ENCODE data around the gene PDZD2. TPM values are rescaled to one million over a fixed set of nuclear protein-coding genes. Genes with fewer than 3 reads are reported as not detected.

Gene PDZD2
- total and polyA plus RNA-seq, 2 experiments from 2014 or later: 8.3 to 16.9 TPM

DNA sequence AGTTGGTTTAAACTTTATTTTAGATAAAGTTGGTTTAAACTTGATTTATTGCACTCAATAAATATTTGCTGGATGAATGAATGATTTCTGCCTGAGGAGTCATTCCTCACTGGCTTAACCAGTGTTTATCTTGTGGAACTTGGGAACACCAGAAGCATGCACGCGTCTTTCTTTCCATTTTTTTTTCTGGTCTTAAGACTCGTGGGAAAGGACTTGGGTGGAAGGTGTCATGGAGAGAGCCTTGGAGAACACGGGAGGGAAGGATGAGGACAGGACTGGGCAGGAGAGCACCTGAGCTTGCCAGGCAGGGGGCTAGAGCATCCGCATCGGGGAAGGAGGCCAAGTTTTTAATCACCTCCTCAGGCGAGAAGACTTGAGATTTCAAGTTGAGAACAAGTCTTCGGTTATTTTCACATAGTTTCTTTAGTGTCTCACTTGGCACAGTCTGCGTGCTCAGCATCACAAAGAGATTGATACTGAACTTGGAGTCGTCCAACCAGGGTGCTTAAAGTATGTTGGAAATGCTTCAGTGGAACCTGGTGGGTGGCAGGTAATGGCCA is 144.2 kb downstream of the PDZD2 start:
- no peak overlapping the region for H3K27ac ChIP-seq (ENCODE audit: low read depth)
- Mint-ChIP-seq H3K27ac (no peak overlapping the region), H3K27me3 (ENCODE audit: insufficient read depth, low read depth, poor library complexity) (peaks cover 4% of the 10 kb centered on the region), H3K4me3 (no peak overlapping the region), H3K4me1 (peaks cover 6% of the 10 kb centered on the region), H3K9me3 (peaks cover 12% of the 10 kb centered on the region), H3K36me3 (ENCODE audit: low read depth) (peaks cover 8% of the 10 kb centered on the region)
- no peaks in the 10 kb centered on the region for H3K9me2 ChIP-seq (ENCODE audit: insufficient read depth)
- no peaks in the 10 kb centered on the region for H3K4me1 ChIP-seq (ENCODE audit: insufficient read depth)
- no peaks in the 10 kb centered on the region for H3K79me2 ChIP-seq (replicated peaks; ENCODE audit: insufficient read depth)
- H4K20me1 ChIP-seq (replicated peaks; ENCODE audit: insufficient read depth): no peaks in the 10 kb centered on the region
- no peaks in the 10 kb centered on the region for H3K27me3 ChIP-seq (ENCODE audit: insufficient read depth)
- TF ChIP-seq EZH2phosphoT487 (IDR thresholded peaks at IDR 0.05; ENCODE audit: unreplicated experiment) (no peak), POLR2AphosphoS5 (IDR thresholded peaks at IDR 0.05; ENCODE audit: low read depth) (no peak), ZNF114 (CRISPR knock-in tag; IDR thresholded peaks at IDR 0.05) (no peak), ZNF331 (CRISPR knock-in tag; IDR thresholded peaks at IDR 0.05; ENCODE audit: low read depth) (no peak), NANOG (IDR thresholded peaks at IDR 0.05; ENCODE audit: borderline replicate concordance) (no peak), STAT1 (IDR thresholded peaks at IDR 0.05; ENCODE audit: unreplicated experiment) (no peak), CREB1 (CRISPR knock-in tag; IDR thresholded peaks at IDR 0.05; ENCODE audit: low read depth) (no peak), EZH2 (IDR thresholded peaks at IDR 0.05; ENCODE audit: low read depth, unreplicated experiment) (no peak), JUNB (IDR thresholded peaks at IDR 0.05; ENCODE audit: unreplicated experiment) (no peak)
- TF ChIP-seq, protein P1, sequence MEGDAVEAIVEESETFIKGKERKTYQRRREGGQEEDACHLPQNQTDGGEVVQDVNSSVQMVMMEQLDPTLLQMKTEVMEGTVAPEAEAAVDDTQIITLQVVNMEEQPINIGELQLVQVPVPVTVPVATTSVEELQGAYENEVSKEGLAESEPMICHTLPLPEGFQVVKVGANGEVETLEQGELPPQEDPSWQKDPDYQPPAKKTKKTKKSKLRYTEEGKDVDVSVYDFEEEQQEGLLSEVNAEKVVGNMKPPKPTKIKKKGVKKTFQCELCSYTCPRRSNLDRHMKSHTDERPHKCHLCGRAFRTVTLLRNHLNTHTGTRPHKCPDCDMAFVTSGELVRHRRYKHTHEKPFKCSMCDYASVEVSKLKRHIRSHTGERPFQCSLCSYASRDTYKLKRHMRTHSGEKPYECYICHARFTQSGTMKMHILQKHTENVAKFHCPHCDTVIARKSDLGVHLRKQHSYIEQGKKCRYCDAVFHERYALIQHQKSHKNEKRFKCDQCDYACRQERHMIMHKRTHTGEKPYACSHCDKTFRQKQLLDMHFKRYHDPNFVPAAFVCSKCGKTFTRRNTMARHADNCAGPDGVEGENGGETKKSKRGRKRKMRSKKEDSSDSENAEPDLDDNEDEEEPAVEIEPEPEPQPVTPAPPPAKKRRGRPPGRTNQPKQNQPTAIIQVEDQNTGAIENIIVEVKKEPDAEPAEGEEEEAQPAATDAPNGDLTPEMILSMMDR (conservative IDR thresholded peaks at IDR 0.05; ENCODE audit: low read depth in 2 of 2): no peak
- TF ChIP-seq, protein P2, sequence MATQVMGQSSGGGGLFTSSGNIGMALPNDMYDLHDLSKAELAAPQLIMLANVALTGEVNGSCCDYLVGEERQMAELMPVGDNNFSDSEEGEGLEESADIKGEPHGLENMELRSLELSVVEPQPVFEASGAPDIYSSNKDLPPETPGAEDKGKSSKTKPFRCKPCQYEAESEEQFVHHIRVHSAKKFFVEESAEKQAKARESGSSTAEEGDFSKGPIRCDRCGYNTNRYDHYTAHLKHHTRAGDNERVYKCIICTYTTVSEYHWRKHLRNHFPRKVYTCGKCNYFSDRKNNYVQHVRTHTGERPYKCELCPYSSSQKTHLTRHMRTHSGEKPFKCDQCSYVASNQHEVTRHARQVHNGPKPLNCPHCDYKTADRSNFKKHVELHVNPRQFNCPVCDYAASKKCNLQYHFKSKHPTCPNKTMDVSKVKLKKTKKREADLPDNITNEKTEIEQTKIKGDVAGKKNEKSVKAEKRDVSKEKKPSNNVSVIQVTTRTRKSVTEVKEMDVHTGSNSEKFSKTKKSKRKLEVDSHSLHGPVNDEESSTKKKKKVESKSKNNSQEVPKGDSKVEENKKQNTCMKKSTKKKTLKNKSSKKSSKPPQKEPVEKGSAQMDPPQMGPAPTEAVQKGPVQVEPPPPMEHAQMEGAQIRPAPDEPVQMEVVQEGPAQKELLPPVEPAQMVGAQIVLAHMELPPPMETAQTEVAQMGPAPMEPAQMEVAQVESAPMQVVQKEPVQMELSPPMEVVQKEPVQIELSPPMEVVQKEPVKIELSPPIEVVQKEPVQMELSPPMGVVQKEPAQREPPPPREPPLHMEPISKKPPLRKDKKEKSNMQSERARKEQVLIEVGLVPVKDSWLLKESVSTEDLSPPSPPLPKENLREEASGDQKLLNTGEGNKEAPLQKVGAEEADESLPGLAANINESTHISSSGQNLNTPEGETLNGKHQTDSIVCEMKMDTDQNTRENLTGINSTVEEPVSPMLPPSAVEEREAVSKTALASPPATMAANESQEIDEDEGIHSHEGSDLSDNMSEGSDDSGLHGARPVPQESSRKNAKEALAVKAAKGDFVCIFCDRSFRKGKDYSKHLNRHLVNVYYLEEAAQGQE (IDR thresholded peaks at IDR 0.05; ENCODE audit: unreplicated experiment): no peak
- TF ChIP-seq, protein P3, sequence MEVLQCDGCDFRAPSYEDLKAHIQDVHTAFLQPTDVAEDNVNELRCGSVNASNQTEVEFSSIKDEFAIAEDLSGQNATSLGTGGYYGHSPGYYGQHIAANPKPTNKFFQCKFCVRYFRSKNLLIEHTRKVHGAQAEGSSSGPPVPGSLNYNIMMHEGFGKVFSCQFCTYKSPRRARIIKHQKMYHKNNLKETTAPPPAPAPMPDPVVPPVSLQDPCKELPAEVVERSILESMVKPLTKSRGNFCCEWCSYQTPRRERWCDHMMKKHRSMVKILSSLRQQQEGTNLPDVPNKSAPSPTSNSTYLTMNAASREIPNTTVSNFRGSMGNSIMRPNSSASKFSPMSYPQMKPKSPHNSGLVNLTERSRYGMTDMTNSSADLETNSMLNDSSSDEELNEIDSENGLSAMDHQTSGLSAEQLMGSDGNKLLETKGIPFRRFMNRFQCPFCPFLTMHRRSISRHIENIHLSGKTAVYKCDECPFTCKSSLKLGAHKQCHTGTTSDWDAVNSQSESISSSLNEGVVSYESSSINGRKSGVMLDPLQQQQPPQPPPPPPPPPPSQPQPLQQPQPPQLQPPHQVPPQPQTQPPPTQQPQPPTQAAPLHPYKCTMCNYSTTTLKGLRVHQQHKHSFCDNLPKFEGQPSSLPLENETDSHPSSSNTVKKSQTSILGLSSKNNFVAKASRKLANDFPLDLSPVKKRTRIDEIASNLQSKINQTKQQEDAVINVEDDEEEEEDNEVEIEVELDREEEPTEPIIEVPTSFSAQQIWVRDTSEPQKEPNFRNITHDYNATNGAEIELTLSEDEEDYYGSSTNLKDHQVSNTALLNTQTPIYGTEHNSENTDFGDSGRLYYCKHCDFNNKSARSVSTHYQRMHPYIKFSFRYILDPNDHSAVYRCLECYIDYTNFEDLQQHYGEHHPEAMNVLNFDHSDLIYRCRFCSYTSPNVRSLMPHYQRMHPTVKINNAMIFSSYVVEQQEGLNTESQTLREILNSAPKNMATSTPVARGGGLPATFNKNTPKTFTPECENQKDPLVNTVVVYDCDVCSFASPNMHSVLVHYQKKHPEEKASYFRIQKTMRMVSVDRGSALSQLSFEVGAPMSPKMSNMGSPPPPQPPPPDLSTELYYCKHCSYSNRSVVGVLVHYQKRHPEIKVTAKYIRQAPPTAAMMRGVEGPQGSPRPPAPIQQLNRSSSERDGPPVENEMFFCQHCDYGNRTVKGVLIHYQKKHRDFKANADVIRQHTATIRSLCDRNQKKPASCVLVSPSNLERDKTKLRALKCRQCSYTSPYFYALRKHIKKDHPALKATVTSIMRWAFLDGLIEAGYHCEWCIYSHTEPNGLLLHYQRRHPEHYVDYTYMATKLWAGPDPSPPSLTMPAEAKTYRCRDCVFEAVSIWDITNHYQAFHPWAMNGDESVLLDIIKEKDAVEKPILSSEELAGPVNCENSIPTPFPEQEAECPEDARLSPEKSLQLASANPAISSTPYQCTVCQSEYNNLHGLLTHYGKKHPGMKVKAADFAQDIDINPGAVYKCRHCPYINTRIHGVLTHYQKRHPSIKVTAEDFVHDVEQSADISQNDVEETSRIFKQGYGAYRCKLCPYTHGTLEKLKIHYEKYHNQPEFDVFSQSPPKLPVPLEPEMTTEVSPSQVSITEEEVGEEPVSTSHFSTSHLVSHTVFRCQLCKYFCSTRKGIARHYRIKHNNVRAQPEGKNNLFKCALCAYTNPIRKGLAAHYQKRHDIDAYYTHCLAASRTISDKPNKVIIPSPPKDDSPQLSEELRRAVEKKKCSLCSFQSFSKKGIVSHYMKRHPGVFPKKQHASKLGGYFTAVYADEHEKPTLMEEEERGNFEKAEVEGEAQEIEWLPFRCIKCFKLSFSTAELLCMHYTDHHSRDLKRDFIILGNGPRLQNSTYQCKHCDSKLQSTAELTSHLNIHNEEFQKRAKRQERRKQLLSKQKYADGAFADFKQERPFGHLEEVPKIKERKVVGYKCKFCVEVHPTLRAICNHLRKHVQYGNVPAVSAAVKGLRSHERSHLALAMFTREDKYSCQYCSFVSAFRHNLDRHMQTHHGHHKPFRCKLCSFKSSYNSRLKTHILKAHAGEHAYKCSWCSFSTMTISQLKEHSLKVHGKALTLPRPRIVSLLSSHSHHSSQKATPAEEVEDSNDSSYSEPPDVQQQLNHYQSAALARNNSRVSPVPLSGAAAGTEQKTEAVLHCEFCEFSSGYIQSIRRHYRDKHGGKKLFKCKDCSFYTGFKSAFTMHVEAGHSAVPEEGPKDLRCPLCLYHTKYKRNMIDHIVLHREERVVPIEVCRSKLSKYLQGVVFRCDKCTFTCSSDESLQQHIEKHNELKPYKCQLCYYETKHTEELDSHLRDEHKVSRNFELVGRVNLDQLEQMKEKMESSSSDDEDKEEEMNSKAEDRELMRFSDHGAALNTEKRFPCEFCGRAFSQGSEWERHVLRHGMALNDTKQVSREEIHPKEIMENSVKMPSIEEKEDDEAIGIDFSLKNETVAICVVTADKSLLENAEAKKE (CRISPR knock-in tag; IDR thresholded peaks at IDR 0.05): no peak
- TF ChIP-seq, protein P4, sequence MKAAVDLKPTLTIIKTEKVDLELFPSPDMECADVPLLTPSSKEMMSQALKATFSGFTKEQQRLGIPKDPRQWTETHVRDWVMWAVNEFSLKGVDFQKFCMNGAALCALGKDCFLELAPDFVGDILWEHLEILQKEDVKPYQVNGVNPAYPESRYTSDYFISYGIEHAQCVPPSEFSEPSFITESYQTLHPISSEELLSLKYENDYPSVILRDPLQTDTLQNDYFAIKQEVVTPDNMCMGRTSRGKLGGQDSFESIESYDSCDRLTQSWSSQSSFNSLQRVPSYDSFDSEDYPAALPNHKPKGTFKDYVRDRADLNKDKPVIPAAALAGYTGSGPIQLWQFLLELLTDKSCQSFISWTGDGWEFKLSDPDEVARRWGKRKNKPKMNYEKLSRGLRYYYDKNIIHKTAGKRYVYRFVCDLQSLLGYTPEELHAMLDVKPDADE (IDR thresholded peaks at IDR 0.05): no peak
- no peak for DNase-seq (ENCODE audit: low spot score)
- H3F3A ChIP-seq (replicated peaks; ENCODE audit: low read depth): no peaks in the 10 kb centered on the region
- H3K4me3 ChIP-seq: no peak overlapping the region
- H3K36me3 ChIP-seq (ENCODE audit: insufficient read depth): no peaks in the 10 kb centered on the region
- no peak for ATAC-seq
- no peak overlapping the region for H2AFZ ChIP-seq
- H3K4me2 ChIP-seq: no peak overlapping the region

All from GM23338 (cell line).